Liver (tissue), 10 donors: Measurements from ENCODE around the gene NECAB2. TPM values are rescaled to one million over a fixed set of nuclear protein-coding genes. Genes with fewer than 3 reads are reported as not detected.

ENCODE experiments used
- DNase-seq: peaks from one replicate; pipeline ENCODE4 v3.0.0-alpha.2; 2017; ENCODE audit warnings: low spot score
- H3K27ac ChIP-seq, 2 donors: one replicate each; pipeline ENCODE4 v1.7.0; 2013; ENCODE audit warnings: inconsistent platforms in 2 of 2, low read length in 2 of 2, control low read depth in 1 of 2, low read depth in 1 of 2, mild to moderate bottlenecking in 1 of 2
- H3K27me3 ChIP-seq, 4 donors: one replicate each; pipeline versions ENCODE4 v1.6.1 to v1.7.0; 2013; ENCODE audit warnings: low read length in 3 of 4, inconsistent platforms in 1 of 4, mild to moderate bottlenecking in 1 of 4, moderate library complexity in 1 of 4; ENCODE audit not compliant: control insufficient read depth in 4 of 4, insufficient read depth in 4 of 4
- H3K36me3 ChIP-seq, 4 donors: one replicate each; pipeline versions ENCODE4 v1.6.1 to v1.7.0; 2013; ENCODE audit warnings: low read length in 3 of 4, mild to moderate bottlenecking in 3 of 4, low read depth in 1 of 4, moderate library complexity in 1 of 4; ENCODE audit not compliant: control insufficient read depth in 4 of 4, insufficient read depth in 3 of 4
- H3K4me1 ChIP-seq, 4 donors: one replicate each; pipeline versions ENCODE4 v1.6.1 to v1.7.0; 2013; ENCODE audit warnings: low read length in 3 of 4, mild to moderate bottlenecking in 3 of 4, moderate library complexity in 1 of 4; ENCODE audit not compliant: control insufficient read depth in 4 of 4, insufficient read depth in 4 of 4
- H3K4me3 ChIP-seq, 3 donors: one replicate each; pipeline versions ENCODE4 v1.6.1 to v1.7.0; 2013; ENCODE audit warnings: low read length in 3 of 3, control low read depth in 1 of 3, low read depth in 1 of 3, mild to moderate bottlenecking in 1 of 3
- H3K9ac ChIP-seq, 2 donors: one replicate each; pipeline ENCODE4 v1.7.0; 2013; ENCODE audit warnings: low read length in 2 of 2, mild to moderate bottlenecking in 2 of 2, moderate library complexity in 2 of 2, control low read depth in 1 of 2, low read depth in 1 of 2
- H3K9me3 ChIP-seq, 4 donors: one replicate each; pipeline versions ENCODE4 v1.6.1 to v1.7.0; 2013; ENCODE audit warnings: low read length in 3 of 4; ENCODE audit not compliant: control insufficient read depth in 4 of 4
- HNF4G ChIP-seq: IDR thresholded peaks from 2 replicates; pipeline ENCODE4 v1.6.1; 2016; ENCODE audit warnings: antibody characterized with exemption
- TAF1 ChIP-seq: conservative IDR thresholded peaks from 2 replicates; pipeline ENCODE4 v1.6.1; 2016; ENCODE audit warnings: antibody characterized with exemption, mild to moderate bottlenecking
- YY1 ChIP-seq: IDR thresholded peaks from 2 replicates; pipeline ENCODE4 v1.6.1; 2016; ENCODE audit warnings: antibody characterized with exemption, mild to moderate bottlenecking
- WGBS: extraction: QIAGEN DNeasy Blood & Tissue Kit; methylation state at CpG from one replicate; pipeline ENCODE4 v1.1.7; 2013; 5-methylcytosine and 5-hydroxymethylcytosine counted together
- polyA plus RNA-seq, 2 donors: library from polyadenylated mRNA; stranded (reverse) in 1 of 2; unstranded in 1 of 2; fragments of 200-250 nt in 1 of 2; fragments of >200 nt in 1 of 2; fragmentation: Nextera tagmentation in 1 of 2; extraction: Ambion mirVana in 1 of 2; gene quantifications; one replicate each; pipeline versions ENCODE4 v1.2.1 to v1.2.3, GENCODE V29; 2013 to 2015
- small RNA-seq: library from RNA; depleted of rRNA; stranded (forward); fragments of <200 nt; gene quantifications from one replicate; pipeline ENCODE3, GENCODE V24; 2014
- total RNA-seq, 2 donors: library from RNA; depleted of rRNA; stranded (reverse); fragments of >200 nt; gene quantifications; one replicate each; pipeline ENCODE4 v1.2.3, GENCODE V29; 2014
- donor health status: healthy.
- donor health status: healthy.
- donor health status: healthy.
- donor health status: healthy.
- donor health status: healthy.

NECAB2 gene
- total and polyA plus RNA-seq, 4 donors: 2.7 to 3.8 (median 2.9) TPM; not detected in 1

DNA sequence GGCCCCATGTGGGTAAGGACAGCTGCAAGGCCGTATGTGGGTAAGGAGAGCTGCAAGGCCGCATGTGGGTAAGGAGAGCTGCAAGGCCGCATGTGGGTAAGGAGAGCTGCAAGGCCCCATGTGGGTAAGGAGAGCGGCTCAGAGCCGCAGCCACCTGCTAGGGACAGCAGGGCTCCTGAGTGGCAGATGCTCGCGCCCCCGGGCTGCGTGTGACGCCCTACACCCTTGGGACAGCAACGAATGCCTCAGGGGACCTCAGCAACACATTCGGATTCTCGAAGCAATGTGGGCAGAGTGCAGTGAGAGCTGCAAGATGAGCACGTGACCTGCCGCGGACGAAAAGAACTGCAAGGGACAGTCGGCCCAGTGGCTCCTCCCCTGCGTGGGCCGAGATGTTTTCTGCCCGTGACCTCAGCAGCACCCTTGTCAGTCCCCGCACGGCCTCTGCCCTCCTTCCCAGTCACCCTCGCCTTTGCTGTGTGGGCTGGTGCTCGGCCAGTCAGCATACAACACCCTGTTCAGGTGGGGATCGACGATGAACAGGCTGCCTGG is 84.1 kb downstream of the NECAB2 start:
- H3K9me3 ChIP-seq: no peaks in the 10 kb centered on the region
- no peak for DNase-seq
- no peak overlapping the region for H3K9ac ChIP-seq
- no peak overlapping the region for H3K27ac ChIP-seq
- H3K36me3 ChIP-seq: peaks cover 13 to 61% (median 36%) of the 10 kb centered on the region in 4 donors
- no peaks in the 10 kb centered on the region for H3K27me3 ChIP-seq
- TF ChIP-seq YY1 (no peak), TAF1 (no peak), HNF4G (no peak)
- H3K4me3 ChIP-seq: no peak overlapping the region
- H3K4me1 ChIP-seq: no peaks in the 10 kb centered on the region
- WGBS: 92% methylated on average over 27 of the region's 27 CpGs

Small RNA genes within 50 kb of the gene (small RNA-seq; reads per million reads assigned to genes)
- not detected for gene RNA5SP432

Other genes with a start within 250 kb of the NECAB2 start
- gene HSBP1, start 160.3 kb upstream of the NECAB2 start, total RNA-seq: 10 to 100 TPM in 1 of 2 donors, 1 to 10 TPM in 1; 5.1 to 57.2 TPM
- 100 to 1,000 TPM in 1 of 2 donors, 10 to 100 TPM in 1; 19.4 to 106 TPM for gene HSBP1, start 160.3 kb upstream of the NECAB2 start, polyA plus RNA-seq
- gene MLYCD, start 69.1 kb upstream of the NECAB2 start, total RNA-seq: 10 to 100 TPM in 1 of 2 donors, 1 to 10 TPM in 1; 3.7 to 24.4 TPM
- 1 to 10 TPM; 7.1 to 7.8 TPM for gene MLYCD, start 69.1 kb upstream of the NECAB2 start, polyA plus RNA-seq
- 10 to 100 TPM in 1 of 2 donors, 1 to 10 TPM in 1; 7.1 to 47.2 TPM for gene OSGIN1, start 15.0 kb upstream of the NECAB2 start, total RNA-seq
- 10 to 100 TPM; 73.6 to 90.4 TPM for gene OSGIN1, start 15.0 kb upstream of the NECAB2 start, polyA plus RNA-seq
- under 1 TPM; 0.08 to 0.42 TPM for gene SLC38A8, start 74.6 kb downstream of the NECAB2 start, total RNA-seq
- gene SLC38A8, start 74.6 kb downstream of the NECAB2 start, polyA plus RNA-seq: 1 to 10 TPM in 1 of 2 donors, under 1 TPM in 1; 0.22 to 1.0 TPM
- 10 to 100 TPM; 32.6 to 65.0 TPM for gene MBTPS1, start 148.7 kb downstream of the NECAB2 start, total RNA-seq
- gene MBTPS1, start 148.7 kb downstream of the NECAB2 start, polyA plus RNA-seq: 10 to 100 TPM; 21.1 to 29.0 TPM
- 1 to 10 TPM; 6.8 to 9.6 TPM for gene HSDL1, start 176.9 kb downstream of the NECAB2 start, total RNA-seq
- gene HSDL1, start 176.9 kb downstream of the NECAB2 start, polyA plus RNA-seq: 1 to 10 TPM; 3.0 to 3.8 TPM
- under 1 TPM; under 0.01 to 0.08 TPM for gene DNAAF1, start 177.1 kb downstream of the NECAB2 start, total RNA-seq
- under 1 TPM in 1 of 2 donors, not detected in 1; 0.06 TPM for gene DNAAF1, start 177.1 kb downstream of the NECAB2 start, polyA plus RNA-seq
- 10 to 100 TPM; 10.4 to 34.5 TPM for gene TAF1C, start 218.8 kb downstream of the NECAB2 start, total RNA-seq
- 10 to 100 TPM; 10.2 to 12.1 TPM for gene TAF1C, start 218.8 kb downstream of the NECAB2 start, polyA plus RNA-seq
- under 1 TPM in 1 of 2 donors, not detected in 1; 0.33 TPM for gene ADAD2, start 222.9 kb downstream of the NECAB2 start, total RNA-seq
- gene ADAD2, start 222.9 kb downstream of the NECAB2 start, polyA plus RNA-seq: under 1 TPM; 0.14 to 0.44 TPM